NOMO-1 treated with dmso at 0.1 percent for 144 hours (cell line): ENCODE measurements around the gene AP1G2.
A peak's percentile ranks its signal among the peaks of the same experiment; 100 is the strongest.
"Not testable (repeated sequence)": the region's sequence is repeated elsewhere in the genome, so short reads cannot be mapped to it uniquely, and the experiment has no call there.

ENCODE experiments used
- DNase-seq: peaks from one replicate; lab custom pipeline; 2025; ENCODE audit not compliant: unreplicated experiment; lab: John Stamatoyannopoulos, UW

The AP1G2 gene

DNA sequence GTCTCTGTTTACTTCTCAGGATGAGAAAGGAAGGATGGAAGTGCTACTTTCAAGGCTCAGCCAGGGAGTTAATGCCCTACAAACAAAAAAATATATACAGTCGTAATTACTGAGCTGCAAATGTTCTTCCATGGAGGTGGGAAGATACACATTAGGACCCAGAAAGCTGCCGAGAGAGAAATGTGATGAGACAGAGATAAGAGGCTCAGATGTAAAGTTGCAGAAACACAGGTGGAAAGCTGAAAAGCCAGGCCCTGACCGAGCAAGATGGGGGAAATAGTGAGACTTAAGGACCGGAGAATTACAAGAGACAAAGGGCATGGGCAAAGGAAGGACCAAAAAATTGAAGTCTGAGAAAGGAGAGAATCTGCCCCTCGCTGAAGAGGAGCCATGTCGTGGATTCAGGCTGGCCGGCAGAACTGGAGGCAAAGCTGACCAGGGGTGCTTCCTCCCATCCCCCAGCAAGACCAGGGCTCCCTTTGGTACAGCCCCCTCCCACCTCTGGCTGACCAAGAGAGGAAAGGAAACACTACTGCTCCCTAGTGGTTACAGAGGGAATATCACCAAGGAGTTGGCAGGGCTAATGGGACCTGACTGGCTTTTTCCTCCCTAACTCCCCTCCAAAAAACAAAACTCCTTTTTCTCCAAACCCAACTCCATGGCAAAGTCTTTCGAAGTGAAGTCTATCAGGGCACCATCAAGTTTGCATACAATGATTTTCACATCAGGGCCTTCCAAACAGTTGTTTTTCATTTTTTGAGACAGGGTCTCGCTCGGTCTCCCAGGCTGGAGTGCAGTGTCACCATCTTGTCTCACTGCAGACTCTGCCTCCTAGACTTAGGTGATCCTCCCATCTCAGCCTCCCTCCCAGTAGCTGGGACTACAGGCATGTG lies 28.1 kb downstream of the AP1G2 start:
- no peak for DNase-seq

DNA sequence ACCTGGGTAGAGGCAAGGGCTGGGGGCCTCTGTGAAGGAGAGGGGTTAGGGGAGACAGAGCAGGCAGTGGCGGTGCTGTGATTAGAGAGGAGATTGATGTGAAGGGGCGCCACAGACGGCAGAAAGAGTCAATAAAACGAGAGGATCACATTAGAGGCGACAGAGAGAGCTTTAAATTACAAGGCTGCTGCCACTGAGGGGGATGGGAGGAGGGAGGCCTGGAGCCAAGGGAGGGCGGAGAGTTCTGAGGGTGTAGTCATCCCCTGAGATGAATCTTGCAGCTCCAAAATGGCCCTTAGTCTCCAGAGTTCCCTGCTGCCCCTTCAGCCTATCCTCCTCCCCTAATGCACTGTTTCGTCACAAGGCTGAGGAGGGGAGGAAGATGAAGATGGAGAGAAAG lies 28.8 kb downstream of the AP1G2 start:
- no peak for DNase-seq

- DNase-seq, result no peak
Observed at GRCh38 chr14:23538050-23538718, 29.4 kb downstream of the AP1G2 start.

DNA sequence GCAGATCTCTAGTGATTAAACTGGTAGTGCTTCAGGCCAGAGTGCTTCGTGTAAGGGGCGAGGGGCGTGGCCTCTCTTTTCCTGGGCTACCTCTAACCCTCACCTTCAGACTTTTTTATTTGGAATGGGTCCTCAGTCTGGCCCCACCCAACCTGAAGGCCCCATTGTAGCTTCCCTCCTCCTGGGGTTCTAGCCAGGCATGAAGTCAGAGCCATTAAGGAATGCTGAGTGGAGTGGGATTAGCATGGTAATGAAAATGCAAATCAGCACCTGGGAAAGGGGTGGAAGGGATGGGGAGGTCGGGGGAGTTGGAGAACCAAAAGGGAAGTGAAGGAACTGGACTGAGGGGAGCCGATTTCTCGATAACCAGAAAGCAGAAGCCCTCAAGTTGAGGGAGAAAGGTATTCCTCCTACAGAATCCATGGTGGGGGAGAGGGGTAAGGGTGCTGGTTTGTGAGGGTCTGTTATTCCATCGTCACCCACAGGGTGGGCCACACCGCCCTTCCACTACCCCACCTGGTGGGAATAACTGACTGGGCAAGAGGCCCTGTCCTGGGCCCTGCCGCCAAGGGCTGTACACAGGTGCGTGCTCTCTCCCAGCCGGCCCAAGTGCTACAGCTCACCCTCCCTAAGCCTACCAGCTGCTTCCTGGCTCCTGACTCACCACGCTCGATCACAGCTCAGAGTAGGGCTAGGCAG lies 30.1 kb downstream of the AP1G2 start:
- DNase-seq, result no peak

GRCh38 chr14:23536906-23537305 lies 30.7 kb downstream of the AP1G2 start:
- not testable (repeated sequence) for DNase-seq

- no peak for DNase-seq
Observed at GRCh38 chr14:23536494-23536893, 31.1 kb downstream of the AP1G2 start.

- no peak for DNase-seq
Observed at GRCh38 chr14:23535943-23536342, 31.6 kb downstream of the AP1G2 start.

DNA sequence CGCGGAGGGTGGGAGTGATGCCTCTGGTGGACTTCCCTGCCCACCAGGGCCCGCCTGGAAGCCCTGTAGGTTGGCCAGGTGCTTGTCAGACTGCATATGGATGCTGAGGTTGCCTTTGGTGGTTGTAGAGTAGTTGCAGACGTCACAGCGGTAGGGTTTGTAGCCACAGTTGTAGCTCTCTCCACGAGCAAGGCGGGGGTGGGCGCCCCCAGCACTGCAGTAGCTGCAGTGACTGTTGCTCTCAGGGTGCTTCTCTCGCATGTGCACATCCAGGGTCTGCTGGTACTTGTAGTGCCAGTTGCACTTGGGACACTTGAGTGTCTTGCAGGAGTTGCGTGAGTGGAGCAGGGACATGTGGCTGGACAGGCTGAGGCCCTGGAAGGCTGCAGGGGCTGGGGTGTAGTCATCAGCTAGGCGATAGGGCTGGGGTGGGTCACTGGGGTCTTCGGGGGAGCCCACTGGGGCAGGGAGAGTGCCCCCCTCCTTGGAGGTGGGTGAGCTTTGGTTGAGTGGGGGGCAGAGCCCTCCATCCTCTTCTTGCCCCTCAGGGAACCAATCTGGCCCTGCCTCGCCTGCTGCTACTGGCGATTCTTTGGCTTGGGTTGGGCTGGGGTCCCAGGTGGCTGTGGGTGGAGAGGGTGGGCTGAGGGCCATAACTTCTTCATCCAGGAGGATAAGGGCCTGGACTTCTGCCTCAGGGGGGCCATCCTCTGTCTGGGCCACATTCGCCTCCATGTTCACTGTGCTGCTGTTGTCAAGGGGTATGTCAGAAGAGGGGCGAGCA lies 33.7 kb downstream of the AP1G2 start:
- no peak for DNase-seq

DNA sequence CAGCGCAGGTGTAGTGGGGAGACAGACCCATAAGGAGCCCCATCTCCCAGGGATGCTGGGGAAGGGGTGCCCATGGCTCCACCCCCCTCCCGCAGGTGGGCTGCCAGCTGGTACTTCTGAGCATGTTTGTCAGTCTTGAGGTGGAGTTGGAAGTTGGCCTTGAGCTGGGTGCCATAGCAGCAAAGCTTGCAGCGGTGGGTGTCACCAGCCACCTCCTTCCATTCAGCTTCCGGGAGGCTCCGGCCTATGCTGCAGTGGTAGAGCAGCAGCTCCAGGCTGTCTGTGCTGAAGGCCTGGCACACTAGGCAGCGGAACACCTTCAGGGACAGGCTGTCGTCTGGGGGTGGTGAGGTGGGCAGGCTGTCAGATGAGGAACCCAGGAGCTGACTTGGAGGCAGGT lies 34.9 kb downstream of the AP1G2 start:
- no peak for DNase-seq

GRCh38 chr14:23531391-23531790 lies 36.2 kb downstream of the AP1G2 start:
- no peak for DNase-seq

DNA sequence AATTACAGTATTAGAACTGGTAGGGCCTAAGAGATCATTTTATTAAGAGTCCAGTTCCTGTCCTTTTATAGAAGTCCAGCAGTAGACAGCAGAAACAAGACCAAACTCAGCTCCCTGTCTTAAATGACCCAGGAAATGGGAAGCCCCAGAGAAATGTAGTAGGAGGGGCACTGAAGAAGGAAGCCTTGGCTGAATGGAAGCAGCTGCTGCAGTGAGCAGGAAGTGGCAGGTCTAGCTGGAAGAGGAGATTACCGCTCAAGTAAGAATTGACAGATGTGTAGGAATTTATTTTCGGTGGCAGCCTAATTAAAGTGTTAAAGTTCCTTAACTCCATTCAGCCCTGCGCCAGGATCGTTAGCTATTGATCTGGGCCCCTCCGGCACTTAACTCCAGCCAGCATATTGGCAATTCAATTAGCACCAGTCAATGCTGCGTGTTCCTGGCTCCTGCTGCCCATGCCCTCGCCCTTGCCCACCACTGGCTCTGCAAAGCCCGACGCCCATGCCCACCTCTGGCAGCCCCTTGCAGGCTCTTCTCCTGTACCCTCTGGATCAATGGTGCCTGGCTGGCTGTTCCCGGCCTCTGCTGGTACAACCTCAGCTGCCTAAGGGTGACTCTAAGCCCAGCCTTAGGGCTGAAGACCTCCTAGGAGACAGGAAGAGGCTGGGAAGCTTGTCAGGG lies 37.1 kb downstream of the AP1G2 start:
- DNase-seq, result no peak

- no peak for DNase-seq
Observed at GRCh38 chr14:23529016-23529415, 38.6 kb downstream of the AP1G2 start.

DNA sequence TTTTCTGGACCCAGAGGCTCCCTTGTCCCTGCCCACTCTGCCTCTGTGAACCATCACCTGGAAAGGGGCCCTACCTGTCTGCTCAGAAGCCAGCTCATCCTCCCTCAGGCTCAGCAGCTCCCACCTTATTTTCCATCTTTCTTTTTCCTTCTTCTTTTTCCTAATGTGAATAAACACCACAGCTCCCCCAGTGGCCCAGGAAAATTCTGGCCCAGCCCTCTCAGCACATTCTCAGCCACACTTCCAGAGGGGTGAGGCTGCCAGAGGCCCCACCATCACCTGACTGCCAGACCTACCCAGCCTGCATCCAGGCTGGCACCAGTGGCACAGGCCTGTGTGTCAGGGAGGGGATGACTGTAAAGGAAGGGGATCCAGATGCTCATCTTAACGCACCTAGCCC lies 39.0 kb downstream of the AP1G2 start:
- DNase-seq, result no peak

DNA sequence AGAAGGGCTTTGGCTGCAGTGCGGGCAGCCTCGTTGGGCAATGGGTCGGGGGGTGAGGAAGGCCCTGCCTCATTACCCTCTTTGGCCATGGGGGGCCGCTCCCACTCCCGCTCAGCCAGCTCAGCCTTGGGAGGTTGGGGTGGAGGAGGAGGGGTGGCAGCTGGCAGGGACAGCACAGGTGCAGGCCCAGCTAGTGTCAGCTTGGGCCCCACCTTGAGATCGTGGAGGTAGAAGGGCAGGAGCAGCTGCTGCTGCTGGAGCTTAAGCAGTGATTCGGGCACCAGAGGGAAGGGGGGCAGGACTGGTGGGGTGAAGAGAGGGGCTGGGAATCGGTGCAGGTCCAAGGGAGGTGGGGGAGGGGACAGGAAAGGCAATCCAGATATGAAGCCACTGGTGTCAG lies 42.0 kb downstream of the AP1G2 start:
- no peak for DNase-seq

- DNase-seq, result no peak
Observed at GRCh38 chr14:23524954-23525353, 42.6 kb downstream of the AP1G2 start.

GRCh38 chr14:23523229-23524016 lies 44.2 kb downstream of the AP1G2 start:
- DNase-seq, result no peak

GRCh38 chr14:23522643-23523198 lies 44.9 kb downstream of the AP1G2 start:
- no peak for DNase-seq

DNA sequence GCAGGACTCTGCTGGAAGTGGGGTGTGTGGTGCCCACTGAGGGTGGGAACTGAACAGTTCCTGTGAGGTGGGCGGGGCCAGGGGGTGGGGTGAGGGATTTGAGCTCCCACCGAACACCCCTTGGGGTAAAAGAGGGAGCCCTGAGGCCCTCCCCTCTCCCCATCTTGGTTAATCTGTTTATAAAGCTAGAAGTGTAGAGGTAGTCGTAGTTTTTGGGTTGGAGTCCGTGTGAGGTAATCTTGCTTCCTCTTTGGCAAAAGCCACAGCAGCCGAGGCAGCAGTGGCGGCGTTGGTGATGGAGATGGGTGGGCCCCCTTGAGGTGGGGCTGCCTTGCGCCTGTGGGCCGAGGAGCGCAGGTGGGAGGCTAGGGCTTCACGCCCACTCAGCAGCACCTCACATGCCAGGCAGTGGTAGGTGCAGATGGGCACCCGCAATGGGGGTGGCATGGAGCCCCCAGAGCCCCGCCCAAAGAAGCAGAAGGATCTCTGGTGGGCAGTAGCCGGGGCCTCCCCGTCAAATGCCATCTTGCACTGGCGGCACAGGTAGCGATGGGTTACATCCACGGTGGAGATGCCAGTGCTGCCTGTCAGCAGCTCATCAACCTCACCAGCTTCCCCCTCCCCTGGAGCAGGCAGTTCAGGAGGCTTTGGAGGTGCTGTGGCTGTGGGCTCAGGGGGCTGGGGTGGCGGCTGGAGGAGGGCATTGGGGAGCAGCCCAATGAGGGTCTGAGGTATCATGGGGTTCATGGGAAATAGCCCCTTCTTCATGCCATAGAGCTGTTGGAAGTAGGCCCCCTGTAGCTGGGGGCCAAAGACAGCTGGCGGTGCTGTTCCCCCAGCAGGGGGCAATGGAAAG lies 45.6 kb downstream of the AP1G2 start:
- DNase-seq, result peak; percentile 28
